GM04503 (cell line): ENCODE results near the gene PDYN.

Experiments
- DNase-seq: peaks from one replicate; pipeline ENCODE4 v3.0.0-alpha.2; 2012; ENCODE audit warnings: low read depth

PDYN gene

DNA sequence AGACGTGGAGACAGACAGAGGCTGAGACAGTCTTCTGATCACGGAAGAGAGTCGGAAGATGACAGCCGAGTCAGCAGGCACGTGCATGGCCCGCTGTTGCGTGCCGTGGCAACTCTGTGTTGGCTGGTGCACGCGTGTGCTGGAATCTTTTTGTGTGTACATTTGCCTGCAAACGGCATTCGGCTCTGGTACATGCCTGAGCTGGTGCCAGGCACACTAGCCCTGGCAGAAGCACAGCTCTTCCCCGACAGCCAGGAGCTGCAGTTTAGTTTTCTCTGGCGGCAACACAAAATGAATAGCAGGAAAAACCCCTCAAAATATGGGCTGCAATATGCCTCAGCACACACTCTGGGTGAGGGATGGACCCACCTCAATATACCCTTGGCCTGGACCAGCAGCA, 769 bp upstream of the PDYN start:
- DNase-seq, result no peak

DNA sequence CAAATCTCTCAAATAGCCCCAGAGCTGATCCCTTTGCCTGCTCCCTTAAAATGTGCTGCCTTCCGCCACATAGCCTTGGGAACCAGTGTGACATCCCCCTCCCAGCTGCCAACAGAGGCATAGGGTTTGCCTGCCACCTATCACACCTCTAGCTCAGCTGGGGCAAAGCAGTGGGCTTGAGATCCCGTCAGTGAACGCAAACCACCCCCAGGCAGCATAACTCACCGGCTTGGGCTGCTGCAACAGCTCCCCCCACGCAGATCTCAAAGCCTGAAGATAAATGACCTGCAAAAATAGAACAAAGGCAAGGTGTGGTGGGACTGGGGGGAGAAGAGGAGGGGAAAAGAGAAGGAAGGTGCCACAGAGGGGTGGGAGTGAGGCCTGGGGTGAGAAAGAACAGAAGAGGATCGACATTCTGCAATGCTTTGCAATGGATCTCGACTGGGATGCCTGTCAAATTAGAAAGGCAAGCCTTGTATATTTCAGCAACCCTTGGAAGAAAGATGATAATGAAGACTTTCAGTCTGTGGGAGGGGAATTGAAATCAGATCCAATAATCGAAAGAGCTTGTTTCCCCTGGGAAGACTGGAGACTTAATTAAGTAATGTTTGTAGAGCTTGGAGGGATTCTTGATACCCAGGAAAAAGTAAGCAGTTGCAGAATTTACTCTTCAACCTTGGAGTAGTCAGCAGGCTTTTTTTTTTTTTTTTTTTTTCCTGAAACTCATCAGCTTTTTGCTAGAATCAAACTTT, 1.3 kb downstream of the PDYN start:
- DNase-seq, result no peak

DNA sequence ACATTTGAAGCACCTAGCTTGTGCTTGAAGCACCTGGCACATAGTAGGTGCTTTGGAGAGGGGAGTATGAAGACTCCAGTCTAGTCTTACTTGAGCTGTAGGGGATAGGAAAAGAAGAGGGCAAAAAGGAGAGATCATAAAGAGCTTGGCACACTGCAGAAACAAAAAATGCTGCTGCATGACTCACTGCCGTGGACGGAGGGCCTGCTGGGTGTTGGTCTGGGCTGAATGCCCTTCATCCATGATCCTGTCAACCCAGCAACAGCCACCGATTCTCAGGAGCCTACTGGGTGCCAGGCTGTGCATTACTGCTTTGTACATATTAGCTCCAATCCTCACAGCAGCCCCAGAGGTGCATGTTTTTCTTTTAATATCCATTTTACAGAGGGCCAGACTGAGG, 6.0 kb downstream of the PDYN start:
- DNase-seq, result peak; percentile 16

DNA sequence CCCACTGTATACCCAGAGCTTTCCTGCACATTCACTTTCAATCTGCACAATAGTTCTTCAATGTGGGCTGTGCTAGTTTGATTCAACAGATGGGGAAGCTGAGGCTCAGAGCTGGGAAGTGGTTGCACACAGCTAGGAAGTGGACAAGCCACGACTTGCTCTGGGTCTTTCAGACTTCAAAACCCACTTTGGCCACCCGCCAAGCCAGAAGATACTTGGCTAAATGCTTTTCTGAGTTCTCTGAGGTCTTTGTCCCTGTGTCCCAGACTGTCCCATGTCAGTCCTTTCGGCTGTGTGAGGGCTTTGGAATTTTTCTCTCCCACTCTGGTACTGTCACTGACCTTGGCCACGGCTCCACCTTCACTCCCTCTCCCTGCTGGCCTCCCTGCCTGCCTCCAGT, 10.6 kb downstream of the PDYN start:
- DNase-seq, result no peak

DNA sequence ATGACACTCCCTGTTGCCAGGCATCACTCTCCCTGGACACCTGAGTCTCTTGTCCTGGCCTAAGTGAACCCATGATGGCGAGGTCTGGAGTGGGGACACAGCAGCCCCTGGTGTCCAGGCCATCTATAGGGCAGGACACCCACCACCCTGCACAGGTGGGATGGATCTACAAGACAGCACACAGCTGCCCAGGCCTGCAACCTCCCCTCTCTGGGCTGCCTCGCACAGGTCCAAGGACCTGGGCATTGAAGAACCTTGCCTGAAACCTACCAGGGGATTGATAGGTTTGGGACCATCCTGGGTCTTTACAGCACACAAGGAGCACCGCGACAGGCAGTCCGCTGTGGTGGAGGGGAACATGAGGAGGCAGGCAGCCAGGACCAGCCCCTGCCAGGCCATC, 11.2 kb downstream of the PDYN start:
- no peak for DNase-seq

DNA sequence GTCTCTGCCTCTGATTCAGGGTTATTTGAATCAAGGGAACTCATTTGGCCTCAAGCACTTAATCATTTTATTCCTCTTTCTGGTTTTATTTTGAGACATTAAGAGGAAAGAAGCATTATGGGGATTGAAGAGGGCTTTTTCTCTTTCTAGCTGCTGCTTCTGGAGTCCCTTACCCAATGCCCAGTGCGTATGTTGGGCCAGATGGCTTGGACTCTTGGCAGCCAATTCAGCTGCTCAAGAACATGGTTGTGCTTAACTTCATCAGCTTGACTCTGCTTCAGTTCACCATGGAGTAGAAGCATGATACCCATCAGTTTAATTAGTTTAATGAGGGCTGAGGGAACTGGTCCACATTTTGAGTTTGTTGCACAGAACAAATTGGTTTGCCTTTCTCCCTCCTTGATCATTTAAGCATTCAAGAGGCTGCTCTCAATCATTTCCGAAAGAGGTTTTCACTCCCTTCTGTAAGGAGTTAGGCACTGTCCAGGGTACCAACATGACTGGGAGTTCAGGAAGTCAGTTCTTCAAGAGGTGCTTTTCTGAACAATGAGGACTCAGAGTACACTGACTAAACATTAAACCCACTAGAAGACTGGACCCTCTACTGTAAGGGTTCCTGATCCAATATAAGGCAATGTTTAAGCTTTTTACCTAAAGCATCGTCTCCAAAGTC, 14.6 kb downstream of the PDYN start:
- no peak for DNase-seq

DNA sequence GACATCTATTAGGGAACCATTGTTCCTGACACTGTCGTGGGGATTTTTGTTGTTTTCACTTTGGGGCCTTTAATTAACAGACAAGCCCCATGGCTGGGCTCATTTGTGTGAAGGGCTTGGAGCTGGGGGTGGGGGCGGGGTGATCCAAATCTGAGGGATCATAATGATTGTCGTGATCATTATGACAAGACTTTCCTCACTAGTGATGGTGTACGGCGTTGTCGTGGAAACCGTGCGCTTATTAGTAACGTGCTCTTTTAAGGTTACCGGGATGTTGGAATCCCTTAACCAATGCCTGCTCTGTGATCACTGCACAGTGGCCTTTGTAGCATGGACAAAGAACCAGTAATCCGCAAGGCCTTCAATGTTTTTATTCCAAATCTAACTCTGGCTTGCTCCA, 18.6 kb downstream of the PDYN start:
- no peak for DNase-seq

DNA sequence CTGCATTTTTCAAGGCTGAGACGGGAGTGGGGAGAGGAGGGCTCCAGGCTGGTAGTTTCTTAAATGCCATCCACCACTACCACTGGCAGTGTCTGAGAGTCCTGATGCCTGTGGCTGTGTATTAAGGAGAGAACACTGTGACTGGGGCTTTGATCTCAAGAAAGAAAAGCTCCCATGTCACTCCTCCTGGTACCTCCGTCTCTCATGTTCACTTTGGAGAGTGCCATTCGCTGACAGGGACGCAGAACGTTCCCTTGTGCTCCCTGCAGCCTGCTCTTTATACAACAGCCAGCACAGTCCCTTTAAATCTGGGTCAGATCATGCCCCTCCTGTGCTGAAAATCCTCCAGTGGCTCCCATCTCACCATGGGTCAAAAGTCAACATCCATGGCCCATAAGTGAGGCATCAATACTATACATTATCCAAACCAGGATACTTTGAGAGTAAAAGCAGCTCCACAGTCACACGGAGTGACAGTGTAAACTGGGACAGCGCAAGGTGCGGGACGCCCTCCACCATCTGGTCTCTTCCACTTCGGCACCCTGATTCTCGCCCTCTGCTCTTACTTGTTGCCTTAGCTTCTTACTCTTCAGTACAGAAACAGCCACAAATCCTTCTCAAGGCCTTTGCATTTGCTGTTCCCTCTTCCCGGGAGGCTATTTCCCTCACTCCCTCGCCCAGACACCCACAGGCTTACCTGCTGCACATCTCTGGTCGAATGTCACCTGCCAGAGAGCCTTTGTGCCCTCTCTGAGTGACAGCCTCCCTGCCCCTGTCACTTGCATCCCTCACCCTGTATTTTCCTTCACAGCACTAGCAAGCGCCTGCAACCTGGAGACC, 20.0 kb downstream of the PDYN start:
- no peak for DNase-seq

DNA sequence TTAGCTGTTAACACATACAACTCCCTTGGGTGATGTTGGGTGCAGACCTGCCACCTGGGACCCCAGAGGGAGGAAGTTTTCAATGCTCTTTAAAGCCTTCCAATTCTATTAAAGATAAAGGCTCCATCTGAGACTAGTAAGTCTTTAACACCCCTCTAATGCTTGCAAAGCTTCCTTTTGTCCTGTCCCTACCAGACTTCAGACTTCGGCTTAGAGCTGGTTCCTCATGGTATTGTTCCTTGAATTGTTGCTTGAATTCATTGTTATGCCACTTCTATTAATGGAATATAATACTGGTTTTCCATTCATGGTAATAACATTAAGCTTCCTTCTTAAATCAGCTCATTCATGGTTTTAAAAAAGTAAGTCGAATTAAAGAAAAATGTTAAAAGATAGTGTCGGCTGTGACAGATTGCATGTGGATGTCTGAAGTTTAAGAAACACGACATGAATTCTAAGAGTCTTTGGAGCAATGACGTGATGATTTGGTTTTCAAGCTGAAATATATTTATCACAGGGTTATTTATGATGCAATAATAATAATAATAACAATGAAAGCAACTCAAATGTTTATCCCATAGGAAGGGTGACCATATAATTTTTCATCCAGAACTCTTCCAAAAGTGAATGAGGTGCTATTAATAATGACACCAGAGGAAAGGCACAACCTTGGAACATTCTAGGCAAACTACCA, 21.8 kb downstream of the PDYN start:
- DNase-seq, result no peak

DNA sequence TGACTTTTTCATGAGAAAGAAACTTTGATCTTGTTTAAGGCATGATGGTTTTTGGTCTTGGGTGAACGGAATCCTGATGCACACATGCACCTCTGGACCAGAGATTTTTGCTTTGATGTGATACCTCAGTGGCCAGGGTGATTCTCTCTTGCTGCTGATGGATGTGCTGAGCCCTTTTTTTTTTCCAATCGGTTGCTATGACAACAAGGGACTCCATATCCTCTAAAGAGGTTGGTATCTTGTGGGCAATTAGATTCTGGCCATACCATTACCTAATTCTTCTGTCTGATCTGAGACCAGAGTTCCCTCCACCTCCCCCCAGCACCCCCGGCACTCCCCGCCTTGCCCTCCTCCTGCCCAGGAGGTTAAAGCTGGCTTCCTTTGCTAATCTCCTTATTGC, 24.9 kb downstream of the PDYN start:
- DNase-seq, result no peak

DNA sequence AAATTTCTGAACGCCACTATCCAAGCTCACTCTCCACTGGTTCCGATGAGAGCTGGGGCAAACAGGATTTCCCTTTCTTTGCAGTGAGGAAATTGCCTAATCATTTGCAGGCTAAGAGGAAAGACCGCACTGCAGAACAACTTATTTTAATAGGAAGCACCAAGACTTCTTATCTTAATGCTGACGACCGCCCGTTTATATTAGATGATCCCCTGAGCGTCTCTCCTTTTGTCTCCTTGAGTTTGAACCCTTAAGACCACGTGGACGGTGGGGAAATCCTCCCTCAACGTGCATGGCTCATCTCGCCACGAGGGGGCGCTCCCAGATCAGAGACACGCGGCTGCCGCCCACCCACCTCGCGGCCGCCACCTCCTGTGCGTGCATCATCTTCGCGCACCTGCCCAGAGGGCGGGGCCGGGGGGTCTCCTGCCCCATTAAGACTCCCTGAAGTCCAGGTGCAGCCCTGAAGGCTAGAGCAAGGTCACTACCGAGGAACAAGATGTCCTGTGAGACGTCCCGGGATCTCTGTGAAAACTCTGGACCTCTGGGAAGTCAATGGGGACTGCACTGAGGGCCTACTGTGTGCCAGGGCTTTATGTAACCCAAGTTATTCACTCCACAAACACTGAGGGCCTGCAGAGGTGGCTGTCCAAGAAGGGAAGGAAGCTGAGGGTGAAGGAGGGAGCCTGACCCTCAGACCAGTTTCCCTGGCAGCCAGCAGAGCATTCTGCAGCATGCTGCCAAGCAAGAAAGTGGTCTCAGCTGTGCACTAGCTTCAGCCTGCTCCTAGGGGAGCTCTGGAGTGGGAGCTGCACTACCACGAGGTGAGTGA, 28.1 kb downstream of the PDYN start:
- DNase-seq, result no peak

DNA sequence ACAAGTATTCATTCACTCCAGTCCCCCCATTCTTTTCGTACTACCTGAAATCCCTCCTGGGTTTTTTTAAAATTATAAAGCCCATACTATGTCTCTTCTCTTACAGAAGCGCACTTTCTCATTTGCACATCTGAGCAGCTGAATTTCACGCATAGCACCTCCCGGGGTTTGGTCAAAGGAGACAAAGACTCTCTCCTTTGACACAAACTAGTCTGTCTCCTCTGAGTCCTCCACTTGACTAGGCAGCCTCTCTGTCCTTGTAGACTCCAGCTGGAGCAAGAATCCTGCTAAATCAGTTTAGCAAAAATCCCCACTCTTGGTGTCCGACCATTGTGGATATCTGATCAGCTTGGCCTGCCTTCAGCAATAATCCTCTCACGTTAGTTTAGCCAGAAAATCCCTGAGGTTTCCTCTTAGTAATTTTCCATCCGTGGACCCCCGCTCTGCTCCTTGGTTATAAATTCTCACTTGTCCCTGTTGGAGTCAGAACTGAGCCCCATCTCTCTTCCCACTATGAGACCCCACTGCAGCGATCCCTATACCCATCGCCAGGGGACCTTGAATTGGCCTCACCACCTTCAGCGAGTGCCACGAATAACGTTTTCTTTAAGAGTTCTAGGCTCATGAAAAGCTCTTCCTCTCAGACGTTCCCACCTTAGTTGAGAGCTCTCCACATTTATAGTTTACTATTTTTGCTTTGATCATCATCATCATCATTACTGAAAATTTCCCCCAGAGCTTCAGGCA, 29.0 kb downstream of the PDYN start:
- DNase-seq, result no peak

DNA sequence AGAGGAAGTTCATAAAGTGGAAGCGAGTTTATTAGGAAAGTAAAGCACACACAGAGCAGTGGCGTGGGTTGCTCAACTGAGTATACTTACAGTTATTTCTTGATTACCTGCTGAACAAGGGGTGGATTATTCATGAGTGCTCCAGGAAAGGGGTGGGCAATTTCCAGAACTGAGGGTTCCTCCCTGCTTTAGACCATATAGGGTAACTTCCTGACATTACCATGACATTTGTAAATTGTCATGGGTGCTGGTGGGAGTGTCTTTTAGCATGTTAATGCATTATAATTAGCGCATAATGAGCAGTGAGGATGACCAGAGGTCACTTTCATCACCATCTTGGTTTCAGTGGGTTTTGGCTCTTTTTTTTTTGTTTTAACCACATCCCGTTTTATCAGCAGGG, 29.8 kb downstream of the PDYN start:
- no peak for DNase-seq

DNA sequence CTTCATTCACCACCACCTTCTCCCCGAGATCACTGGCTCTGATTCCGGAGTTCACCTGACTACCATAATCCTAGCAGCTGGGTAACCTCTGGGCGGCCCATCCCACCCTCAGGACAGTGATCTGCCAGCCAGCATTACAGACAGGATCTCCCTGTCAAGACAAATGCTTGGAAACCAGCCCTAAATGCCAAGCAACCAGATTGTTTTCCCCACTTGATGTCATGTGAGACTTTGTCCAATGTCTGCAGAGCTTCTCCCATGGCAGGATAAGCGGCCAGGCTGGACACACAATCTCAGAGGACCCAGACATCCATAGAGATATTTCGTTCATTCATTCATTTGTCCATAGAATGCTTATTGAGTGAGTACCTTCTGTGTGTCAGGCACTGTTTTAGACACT, 32.5 kb downstream of the PDYN start:
- DNase-seq, result no peak

DNA sequence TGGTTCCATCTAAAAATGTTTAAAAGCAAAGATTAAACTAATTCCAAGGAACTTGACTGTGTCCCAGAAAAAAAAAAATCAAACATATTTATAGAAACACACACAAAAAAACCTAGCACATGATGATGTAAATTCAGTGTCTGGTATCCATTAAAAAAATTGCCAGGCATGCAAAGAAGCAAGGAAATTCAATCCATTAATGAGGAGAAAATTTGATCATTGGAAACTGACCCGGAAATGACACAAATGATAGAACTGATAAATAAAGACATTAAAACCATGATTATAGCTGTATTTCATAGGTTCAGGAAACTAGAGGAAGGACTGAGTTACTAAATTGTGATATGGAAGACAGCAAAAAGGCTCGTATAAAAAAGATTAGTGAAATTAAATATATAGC, 34.7 kb downstream of the PDYN start:
- no peak for DNase-seq

DNA sequence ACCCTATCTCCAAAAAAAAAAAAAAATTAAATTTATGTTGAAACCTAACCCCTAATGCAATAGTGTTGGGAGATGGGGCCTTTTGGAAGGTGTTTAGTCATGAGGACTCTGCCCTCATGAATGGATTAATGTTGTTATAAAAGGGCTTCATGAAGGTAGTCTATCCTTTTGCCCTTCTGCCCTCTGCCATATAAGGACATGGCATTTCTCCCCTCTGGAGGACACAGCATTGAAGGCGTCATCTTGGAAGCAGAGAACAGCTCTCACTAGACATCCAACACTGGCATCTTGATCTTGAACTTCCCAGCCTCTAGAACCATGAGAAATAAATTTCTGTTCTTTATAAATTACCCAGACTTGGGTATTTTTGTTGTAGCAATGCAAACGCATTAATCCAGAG, 35.4 kb downstream of the PDYN start:
- no peak for DNase-seq

DNA sequence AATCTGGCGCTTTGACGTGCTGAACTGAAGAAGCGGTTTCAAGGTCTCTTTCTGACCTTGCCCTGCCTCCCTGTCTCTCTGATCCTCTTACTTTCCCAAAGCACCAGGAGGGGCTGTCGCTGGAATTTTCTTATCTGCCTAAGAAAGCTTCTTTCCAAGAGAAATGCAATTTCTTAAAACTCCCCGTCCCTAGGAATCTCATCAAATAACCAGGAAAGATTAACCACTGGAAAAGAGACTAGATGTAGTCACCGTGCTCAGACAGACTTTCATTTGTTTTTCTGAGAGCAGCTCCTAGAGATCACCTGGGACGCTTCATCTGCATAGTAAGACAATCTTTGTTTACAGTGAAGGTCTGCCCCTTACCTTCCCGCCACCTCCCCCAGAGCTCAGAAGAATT, 38.6 kb downstream of the PDYN start:
- no peak for DNase-seq

DNA sequence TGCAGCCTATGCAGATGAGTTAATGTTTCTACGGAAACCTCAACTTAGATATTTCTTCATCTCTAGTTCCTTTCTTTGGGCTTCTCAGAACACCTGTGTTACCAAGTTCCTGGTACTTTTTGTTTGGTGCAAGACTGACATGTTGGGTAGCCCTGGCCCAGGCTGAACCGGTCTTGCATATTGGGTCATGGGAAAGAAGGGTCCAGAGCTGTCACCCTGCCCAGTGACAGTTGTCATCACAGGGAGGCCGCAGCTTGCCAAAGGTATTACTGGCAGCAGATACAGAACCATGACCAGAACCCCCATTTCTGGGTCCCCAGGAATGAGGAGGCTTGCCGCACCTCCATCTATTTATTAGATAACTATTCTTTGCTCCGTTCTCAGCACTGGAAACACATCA, 40.2 kb downstream of the PDYN start:
- no peak for DNase-seq

DNA sequence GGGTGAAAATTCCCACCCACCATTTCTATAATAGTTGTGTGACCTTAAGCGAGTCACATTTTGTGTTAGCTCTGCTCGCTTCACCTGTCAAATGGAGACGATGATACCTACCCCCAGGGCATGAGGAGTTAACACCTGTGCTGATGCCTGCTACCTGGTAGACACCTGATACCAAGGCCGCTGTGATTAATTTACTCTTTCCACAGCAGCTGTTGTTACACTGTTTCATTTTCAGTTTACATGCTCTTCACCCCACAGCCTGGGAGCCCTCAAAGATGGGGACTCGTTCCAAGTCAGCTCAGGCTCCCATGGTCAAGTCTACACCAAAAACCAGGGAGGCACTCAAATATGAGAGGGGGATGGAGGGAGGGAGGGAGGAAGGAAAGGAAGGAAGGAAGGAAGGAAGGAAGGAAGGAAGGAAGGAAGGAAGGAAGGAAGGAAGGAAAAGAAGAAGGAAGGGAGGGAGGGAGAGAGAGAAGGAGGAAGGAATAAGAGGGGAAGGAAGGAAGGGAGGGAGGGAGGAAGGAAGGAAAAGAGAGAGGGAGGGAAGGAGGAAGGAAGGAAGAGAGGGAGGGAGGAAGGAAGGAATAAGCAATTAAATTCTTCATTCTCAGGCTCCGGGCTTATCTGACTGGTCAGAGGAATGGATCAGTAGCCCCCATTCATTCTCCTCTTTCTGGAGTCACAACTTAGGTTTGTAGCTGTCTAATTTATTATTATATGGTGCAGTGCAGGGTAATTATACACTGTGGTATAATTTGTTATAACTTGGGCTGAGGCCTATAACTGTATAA, 40.9 kb downstream of the PDYN start:
- no peak for DNase-seq
